B cell (primary cell): Measurements from ENCODE around the gene TSTD2. TPM values are rescaled to one million over a fixed set of nuclear protein-coding genes. Genes with fewer than 3 reads are reported as not detected.
A peak's percentile ranks its signal among the peaks of the same experiment; 100 is the strongest.

Experiments
- ATAC-seq: fragments of 200-7000 bp; cut with Tn5 transposase; one replicate; pipeline ENCODE4 v1.10.0; 2021; ENCODE audit warnings: low read depth, mild to moderate bottlenecking, moderate number of reproducible peaks, moderate library complexity
- CTCF ChIA-PET: fragments of 350-600 bp; sonication (Branson Sonifier 250); formaldehyde crosslinking; loops from one replicate; lab custom pipeline; 2021; ENCODE audit warnings: antibody characterized with exemption, inconsistent platforms; lab: Charles Lee
- POLR2A ChIA-PET: fragments of 350-600 bp; sonication (Branson Sonifier 250); formaldehyde crosslinking; loops from one replicate; lab custom pipeline; 2021; ENCODE audit warnings: antibody characterized with exemption; lab: Charles Lee
- DNase-seq: peaks from one replicate; pipeline ENCODE4 v3.0.0; 2013
- H2AFZ ChIP-seq: 2 replicates; pipeline ENCODE4 v1.6.1; 2012; ENCODE audit warnings: mild to moderate bottlenecking, low read depth, low read length; ENCODE audit not compliant: insufficient read depth, poor library complexity, severe bottlenecking
- H3K27ac ChIP-seq, 2 donors: 1 replicate in 1 of 2; 2 replicates in 1 of 2; pipeline ENCODE4 v1.5.1; 2012 to 2013; ENCODE audit warnings: low read length in 2 of 2, mild to moderate bottlenecking in 2 of 2, moderate library complexity in 1 of 2
- H3K27me3 ChIP-seq, 4 experiments: fragments of 200-600 bp in 1 of 4; sonication (generic) in 1 of 4; replicated peaks in 1 of 4; 1 replicate in 2 of 4; 2 replicates in 2 of 4; pipeline versions ENCODE4 v1.6.1 to v1.7.0; 2013 to 2016; ENCODE audit warnings: low read length in 3 of 4, mild to moderate bottlenecking in 2 of 4, mixed read lengths in 1 of 4, moderate library complexity in 1 of 4; ENCODE audit not compliant: insufficient read depth in 4 of 4, control insufficient read depth in 3 of 4; ENCODE audit errors: control extremely low read depth in 1 of 4
- H3K36me3 ChIP-seq, 2 experiments: replicated peaks in 1 of 2; 1 replicate in 1 of 2; 2 replicates in 1 of 2; pipeline versions ENCODE4 v1.6.1 to v1.7.1; 2013; ENCODE audit warnings: low read length in 1 of 2; ENCODE audit not compliant: insufficient read depth in 2 of 2, control insufficient read depth in 1 of 2; ENCODE audit errors: control extremely low read depth in 1 of 2, extremely low read depth in 1 of 2
- H3K4me1 ChIP-seq, 2 donors: fragments of 200-600 bp in 1 of 2; sonication (generic) in 1 of 2; 1 replicate in 1 of 2; 2 replicates in 1 of 2; pipeline versions ENCODE4 v1.5.1 to v1.6.1; 2013 to 2017; ENCODE audit warnings: low read length in 2 of 2; ENCODE audit not compliant: control insufficient read depth in 2 of 2, insufficient read depth in 2 of 2
- H3K4me2 ChIP-seq: replicated peaks from 2 replicates; pipeline ENCODE3; 2012; ENCODE audit warnings: mild to moderate bottlenecking, low read depth, low read length; ENCODE audit not compliant: poor library complexity, severe bottlenecking
- H3K4me3 ChIP-seq, 5 experiments: fragments of 200-600 bp in 1 of 5; sonication (generic) in 1 of 5; 1 replicate in 3 of 5; 2 replicates in 2 of 5; pipeline versions ENCODE4 v1.5.1 to v1.7.0; 2011 to 2016; ENCODE audit warnings: low read length in 4 of 5, mild to moderate bottlenecking in 4 of 5, low read depth in 2 of 5, control low read depth in 1 of 5, moderate library complexity in 1 of 5; ENCODE audit not compliant: insufficient read depth in 1 of 5; ENCODE audit errors: control extremely low read depth in 1 of 5, extremely low read depth in 1 of 5
- H3K79me2 ChIP-seq: fragments of 200-600 bp; sonication (generic); one replicate; pipeline ENCODE4 v1.6.0; 2016; ENCODE audit warnings: low read length; ENCODE audit not compliant: control insufficient read depth, insufficient read depth
- H3K9ac ChIP-seq: fragments of 200-600 bp; sonication (generic); 2 replicates; pipeline ENCODE4 v1.6.1; 2017; ENCODE audit warnings: mild to moderate bottlenecking, low read length, moderate library complexity
- H3K9me3 ChIP-seq, 3 donors: one replicate each; pipeline versions ENCODE4 v1.6.1 to v1.7.1; 2013; ENCODE audit warnings: low read length in 2 of 3; ENCODE audit not compliant: control insufficient read depth in 2 of 3, insufficient read depth in 1 of 3; ENCODE audit errors: control extremely low read depth in 1 of 3
- H4K20me1 ChIP-seq: 2 replicates; pipeline ENCODE4 v1.6.0; 2012; ENCODE audit warnings: mild to moderate bottlenecking, low read length; ENCODE audit not compliant: insufficient read depth, control insufficient read depth, poor library complexity, severe bottlenecking
- H3K27ac Mint-ChIP-seq: one replicate; pipeline ENCODE4 v1.8.0; 2021; ENCODE audit warnings: mixed read lengths
- H3K27me3 Mint-ChIP-seq: one replicate; pipeline ENCODE4 v1.8.0; 2021; ENCODE audit warnings: mixed read lengths
- H3K4me1 Mint-ChIP-seq: one replicate; pipeline ENCODE4 v1.8.0; 2021; ENCODE audit warnings: mixed read lengths
- H3K4me3 Mint-ChIP-seq: one replicate; pipeline ENCODE4 v1.8.0; 2021; ENCODE audit warnings: mixed read lengths
- H3K9me3 Mint-ChIP-seq: one replicate; pipeline ENCODE4 v1.8.0; 2022; ENCODE audit warnings: mixed read lengths; ENCODE audit not compliant: insufficient read depth
- CTCF ChIP-seq: fragments of 200-600 bp; IDR thresholded peaks from one replicate; pipeline ENCODE4 v1.8.0; 2022; ENCODE audit warnings: antibody characterized with exemption, mild to moderate bottlenecking
- EZH2 ChIP-seq: IDR thresholded peaks from 2 replicates; pipeline ENCODE4 v1.6.1; 2012; ENCODE audit warnings: borderline replicate concordance, low read depth, mild to moderate bottlenecking, moderate library complexity, low read length; ENCODE audit not compliant: insufficient read depth, poor library complexity, severe bottlenecking
- WGBS: methylation state at CpG from one replicate; pipeline ENCODE4 v1.1.5; 2013; ENCODE audit warnings: missing lambda C conversion rate; ENCODE audit not compliant: insufficient coverage; 5-methylcytosine and 5-hydroxymethylcytosine counted together
- intact Hi-C: fragments of 100-400 bp; cut with micrococcal nuclease; formaldehyde crosslinking; loops from one replicate; pipeline ENCODE4 v1.10.0; 2022
- polyA plus RNA-seq: library from polyadenylated mRNA; depleted of rRNA; stranded (reverse); fragments of >200 nt; gene quantifications from 2 replicates; pipeline ENCODE4 v1.2.3, GENCODE V29; 2012
- total RNA-seq, 2 donors: library from RNA; stranded (reverse); fragments of 120-200 nt in 1 of 2; gene quantifications; 1 replicate in 1 of 2; 2 replicates in 1 of 2; pipeline versions ENCODE4 v1.2.3 to v1.2.4, GENCODE V29; 2013 to 2022

Gene TSTD2
- total and polyA plus RNA-seq, 2 donors (not counting 1 experiment from before 2014, with no cell fraction given): 12.7 to 29.2 TPM

- Mint-ChIP-seq H3K27me3 (no peaks in the 10 kb centered on the region), H3K4me1 (peaks cover 11% of the 10 kb centered on the region), H3K27ac (no peak overlapping the region), H3K9me3 (no peaks in the 10 kb centered on the region), H3K4me3 (no peak overlapping the region)
- Histone ChIP-seq H3K9me3 (no peaks in the 10 kb centered on the region), H2AFZ (no peak overlapping the region), H4K20me1 (no peaks in the 10 kb centered on the region), H3K36me3 (peaks cover 4 to 87% of the 10 kb centered on the region in 2 experiments), H3K4me1 (no peaks in the 10 kb centered on the region), H3K79me2 (no peaks in the 10 kb centered on the region), H3K4me2 (no peak overlapping the region), H3K27ac (peak overlapping the region in 1 of 2 donors; percentile 35), H3K27me3 (no peaks in the 10 kb centered on the region), H3K4me3 (no peak overlapping the region), H3K9ac (no peak overlapping the region)
- POLR2A ChIA-PET: no interaction called here
- intact Hi-C loops: no loop called here
- CTCF ChIA-PET: interaction anchor here (1.3 kb wide), 1 partner anchor 14 kb away, joined by 4 read pairs; no protein-coding TSS in a partner anchor
- TF ChIP-seq CTCF (no peak), EZH2 (no peak)
- DNase-seq (peak; percentile 26), ATAC-seq (no peak)
- WGBS: no CpG with 5 or more reads among the region's 5 CpGs
Measured at GRCh38 chr9:97660340-97660739, 27.2 kb upstream of the TSTD2 start.

- ChIA-PET POLR2A (no interaction called here), CTCF (interaction anchor here (1.3 kb wide), 1 partner anchor 14 kb away, joined by 4 read pairs; no protein-coding TSS in a partner anchor)
- Histone ChIP-seq H3K9ac (no peak overlapping the region), H2AFZ (no peak overlapping the region), H3K27ac (peak overlapping the region in 1 of 2 donors; percentile 35), H3K27me3 (no peaks in the 10 kb centered on the region), H3K4me3 (no peak overlapping the region), H3K36me3 (peaks cover 4 to 82% of the 10 kb centered on the region in 2 experiments), H3K4me2 (no peak overlapping the region), H3K9me3 (no peaks in the 10 kb centered on the region), H3K4me1 (no peaks in the 10 kb centered on the region), H4K20me1 (no peaks in the 10 kb centered on the region), H3K79me2 (no peaks in the 10 kb centered on the region)
- Mint-ChIP-seq H3K4me3 (no peak overlapping the region), H3K9me3 (no peaks in the 10 kb centered on the region), H3K27me3 (no peaks in the 10 kb centered on the region), H3K4me1 (peaks cover 11% of the 10 kb centered on the region), H3K27ac (no peak overlapping the region)
- no peak for TF ChIP-seq CTCF
- TF ChIP-seq EZH2: no peak
- no peak for ATAC-seq
- 100% methylated on average over 1 of the region's 3 CpGs for WGBS
- intact Hi-C loops: no loop called here
- DNase-seq: no peak
Measured at GRCh38 chr9:97659771-97660170, 26.6 kb upstream of the TSTD2 start.
